CD4-positive, alpha-beta T cell treated with Interleukin-6 at 100 ng/mL for 8 hours (primary cell): ENCODE measurements around the gene NT5C1A.

Experiments used
- DNase-seq: peaks from one replicate; pipeline ENCODE4 v3.0.0-alpha.2; 2020; ENCODE audit warnings: mixed read lengths, low spot score

The NT5C1A gene

GRCh38 chr1:39689635-39690034 is 17.7 kb upstream of the NT5C1A start:
- no peak for DNase-seq

- DNase-seq: no peak
Observed at GRCh38 chr1:39689214-39689613, 17.3 kb upstream of the NT5C1A start.

- no peak for DNase-seq
Observed at GRCh38 chr1:39688706-39689105, 16.8 kb upstream of the NT5C1A start.

- DNase-seq: no peak
Observed at GRCh38 chr1:39687243-39687642, 15.3 kb upstream of the NT5C1A start.

- no peak for DNase-seq
Observed at GRCh38 chr1:39685071-39685470, 13.2 kb upstream of the NT5C1A start.

GRCh38 chr1:39684313-39684664 is 12.4 kb upstream of the NT5C1A start:
- DNase-seq: no peak

GRCh38 chr1:39683591-39684312 is 11.8 kb upstream of the NT5C1A start:
- DNase-seq: peak; percentile 53

- no peak for DNase-seq
Observed at GRCh38 chr1:39681999-39682398, 10.1 kb upstream of the NT5C1A start.

GRCh38 chr1:39681294-39681693 is 9.4 kb upstream of the NT5C1A start:
- no peak for DNase-seq

- DNase-seq: peak; percentile 37
Observed at GRCh38 chr1:39680751-39681150, 8.8 kb upstream of the NT5C1A start.

GRCh38 chr1:39679821-39680220 is 7.9 kb upstream of the NT5C1A start:
- no peak for DNase-seq

- DNase-seq: no peak
Observed at GRCh38 chr1:39678889-39679288, 7.0 kb upstream of the NT5C1A start.

- DNase-seq: no peak
Observed at GRCh38 chr1:39677645-39678044, 5.7 kb upstream of the NT5C1A start.

GRCh38 chr1:39676948-39677548 is 5.1 kb upstream of the NT5C1A start:
- no peak for DNase-seq

- no peak for DNase-seq
Observed at GRCh38 chr1:39675220-39675619, 3.3 kb upstream of the NT5C1A start.

GRCh38 chr1:39673215-39673614 is 1.3 kb upstream of the NT5C1A start:
- DNase-seq: no peak

- no peak for DNase-seq
Observed at GRCh38 chr1:39672551-39672947, 642 bp upstream of the NT5C1A start.

GRCh38 chr1:39671433-39671792 is 494 bp downstream of the NT5C1A start:
- DNase-seq: no peak

- no peak for DNase-seq
Observed at GRCh38 chr1:39670689-39671088, 1.2 kb downstream of the NT5C1A start.

- no peak for DNase-seq
Observed at GRCh38 chr1:39668894-39669293, 3.0 kb downstream of the NT5C1A start.

GRCh38 chr1:39668111-39668510 is 3.8 kb downstream of the NT5C1A start:
- no peak for DNase-seq

GRCh38 chr1:39666772-39667171 is 5.1 kb downstream of the NT5C1A start:
- no peak for DNase-seq

- DNase-seq: no peak
Observed at GRCh38 chr1:39663559-39663958, 8.3 kb downstream of the NT5C1A start.

- no peak for DNase-seq
Observed at GRCh38 chr1:39662861-39663260, 9.0 kb downstream of the NT5C1A start.
